ENCODE measurements around the gene PPP6R2.

PPP6R2 gene

DNA sequence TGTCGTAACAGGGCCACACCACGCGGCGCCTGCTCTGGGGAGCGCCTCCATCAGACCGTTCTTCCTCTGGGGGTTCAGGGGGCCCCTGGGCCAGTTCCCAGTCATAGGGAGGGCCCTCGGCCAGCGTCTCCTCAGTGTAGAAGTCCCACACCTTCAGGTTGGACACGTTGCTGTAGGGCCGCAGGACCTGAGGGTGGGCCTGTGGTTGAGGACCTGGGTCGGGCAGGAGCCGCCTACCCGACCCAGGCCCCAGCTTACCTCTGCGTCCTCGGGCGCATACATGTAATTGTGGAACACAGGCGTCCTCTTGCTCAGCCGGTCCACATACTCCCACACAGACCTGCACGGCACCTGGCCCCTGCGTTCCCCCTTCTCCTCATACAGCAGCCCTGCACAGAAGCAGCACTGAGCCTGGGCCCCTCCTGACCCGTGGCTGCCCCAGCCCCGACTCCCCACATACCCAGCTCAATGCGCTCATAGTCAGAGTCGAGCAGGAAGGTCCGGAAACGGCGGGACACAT lies 111.5 kb downstream of the PPP6R2 start:
- DNase-seq, result no peak

GRCh38 chr22:50455201-50455600 lies 112.1 kb downstream of the PPP6R2 start:
- DNase-seq, result no peak

DNA sequence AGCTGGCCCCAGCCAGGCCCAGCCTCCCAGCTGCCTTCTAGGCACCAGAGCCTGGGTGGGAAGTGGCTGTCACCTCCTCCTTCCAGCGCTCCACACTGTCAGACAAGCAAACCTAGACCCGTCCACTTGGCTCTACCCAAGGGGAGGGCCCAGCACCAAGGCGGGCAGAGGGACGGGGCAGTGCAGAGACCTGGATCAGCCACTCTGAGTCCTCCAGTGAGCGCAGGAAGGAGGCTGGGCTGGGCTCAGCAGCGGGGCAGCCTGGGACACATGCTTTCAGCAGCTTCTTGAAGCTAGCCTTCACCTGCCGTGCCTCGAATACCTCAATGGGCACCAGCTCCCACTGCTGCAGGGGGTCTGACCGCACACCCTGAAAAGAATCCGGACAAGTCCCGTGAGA lies 112.9 kb downstream of the PPP6R2 start:
- DNase-seq, result no peak

GRCh38 chr22:50456466-50457234 lies 113.5 kb downstream of the PPP6R2 start:
- DNase-seq, result no peak

DNA sequence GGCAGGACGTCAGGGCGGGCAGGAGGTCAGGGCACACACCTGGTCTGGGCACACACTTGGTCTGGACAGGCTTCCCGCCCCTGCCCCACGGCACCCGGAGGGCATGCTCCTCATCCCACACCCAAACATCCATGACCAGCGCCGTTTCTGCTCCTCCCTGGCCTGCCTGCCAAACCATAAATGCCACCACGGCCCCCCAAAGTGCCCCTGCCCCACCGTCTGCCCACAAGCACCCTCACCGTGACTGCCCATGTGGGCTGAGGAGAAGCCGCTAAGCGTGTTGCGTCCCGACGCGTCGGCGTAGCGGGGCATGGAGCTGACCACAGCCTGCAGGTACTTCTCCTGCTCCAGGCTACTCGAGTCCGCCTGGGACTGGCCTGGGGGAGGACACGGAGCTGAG lies 115.9 kb downstream of the PPP6R2 start:
- no peak for DNase-seq

DNA sequence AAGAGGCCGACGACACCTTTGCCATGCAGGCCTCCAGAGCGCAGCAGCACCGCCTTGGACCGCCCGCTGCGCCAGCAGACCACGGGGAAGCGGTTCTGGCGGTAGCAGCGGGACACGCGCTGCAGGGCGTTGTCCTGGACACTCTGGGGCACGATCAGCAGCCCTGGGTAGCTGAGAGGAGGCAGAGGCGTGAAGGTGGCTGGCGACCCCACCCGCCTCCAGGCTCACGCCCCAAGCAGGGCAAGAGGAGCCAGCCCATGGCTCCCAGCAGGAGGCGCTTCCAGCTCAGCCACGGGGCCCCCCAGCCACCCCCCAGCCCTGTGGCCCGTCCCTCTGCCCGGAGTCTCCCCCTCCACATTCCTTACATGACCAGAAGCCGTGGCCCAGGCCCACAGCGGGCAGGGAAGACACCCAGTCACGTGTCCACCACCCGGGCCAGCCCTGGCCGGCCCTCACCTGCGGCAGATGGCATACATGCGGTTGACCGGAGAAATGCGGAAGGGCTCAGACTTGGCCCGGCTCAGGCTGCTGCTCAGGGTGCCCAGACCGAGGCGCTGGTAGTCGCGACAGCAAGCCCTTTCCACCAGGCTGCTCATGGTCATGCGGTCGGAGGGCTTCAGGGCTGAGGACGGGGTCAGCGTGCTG lies 116.5 kb downstream of the PPP6R2 start:
- DNase-seq, result peak in 1 of 2 experiments; percentile 76

DNA sequence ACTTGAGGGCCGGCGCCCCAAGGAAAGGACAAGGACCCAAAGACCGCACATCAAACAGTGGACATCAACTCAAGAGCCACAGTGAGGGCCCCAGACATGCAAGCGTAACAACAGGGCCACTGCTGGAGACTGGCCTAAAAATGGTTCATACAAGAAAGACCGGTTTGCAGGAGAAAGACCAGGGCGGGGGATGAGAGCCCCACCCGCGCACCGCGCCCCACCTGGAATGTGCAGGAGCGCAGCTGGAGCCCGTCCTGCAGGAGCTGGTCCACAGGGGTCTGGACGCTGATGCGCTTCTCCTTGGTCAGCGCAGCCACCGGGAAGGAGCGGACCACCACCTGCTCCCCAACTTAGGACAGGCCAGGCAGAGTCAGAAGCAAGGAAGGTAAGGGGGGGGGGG lies 117.8 kb downstream of the PPP6R2 start:
- DNase-seq, result no peak

DNA sequence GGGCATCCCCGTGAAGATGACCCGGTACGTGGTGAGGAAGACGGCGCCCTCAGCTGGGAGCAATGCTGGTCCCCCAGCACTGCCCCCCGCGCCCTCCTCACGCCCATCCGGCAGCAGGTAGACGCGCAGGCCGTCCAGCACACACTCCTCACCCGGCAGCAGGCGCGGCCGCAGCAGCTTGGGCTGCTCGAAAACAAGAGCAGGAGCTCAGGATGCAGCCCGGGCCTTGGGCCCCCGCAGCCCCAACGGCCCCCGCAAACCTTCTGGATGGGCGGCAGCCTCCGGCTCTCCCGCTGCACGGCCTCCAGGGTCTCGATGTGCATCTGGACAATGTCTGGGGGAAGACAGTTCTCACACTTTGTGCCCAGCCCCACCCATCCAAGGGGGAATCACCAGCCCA lies 118.4 kb downstream of the PPP6R2 start:
- no peak for DNase-seq

DNA sequence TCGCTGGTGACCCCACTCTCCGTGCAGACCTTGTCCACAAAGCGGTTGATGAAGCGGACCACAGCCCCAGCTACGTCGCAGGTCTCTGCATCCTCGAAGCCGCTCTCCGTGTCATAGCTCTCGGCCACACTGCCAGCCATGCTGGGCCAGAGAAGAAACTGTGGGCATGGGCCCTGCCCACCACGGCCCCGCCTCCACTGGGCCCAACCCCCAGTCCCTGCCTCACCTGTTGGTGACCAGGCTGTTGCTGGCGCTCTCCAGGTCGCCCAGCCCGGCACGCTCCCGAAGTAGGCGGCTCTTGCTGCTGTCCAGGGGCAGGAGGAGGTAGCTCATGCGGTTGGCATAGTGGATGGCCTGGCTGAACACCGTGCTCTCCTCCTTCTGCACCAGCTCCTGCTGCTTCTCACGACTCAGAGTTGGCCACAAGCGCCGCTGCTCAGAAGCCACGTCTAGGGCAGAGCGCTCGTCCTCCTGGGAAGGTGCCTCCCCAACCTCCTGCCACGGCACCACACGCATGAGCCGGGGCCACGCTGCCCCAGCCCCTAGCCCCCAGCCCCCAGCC lies 118.9 kb downstream of the PPP6R2 start:
- no peak for DNase-seq

DNA sequence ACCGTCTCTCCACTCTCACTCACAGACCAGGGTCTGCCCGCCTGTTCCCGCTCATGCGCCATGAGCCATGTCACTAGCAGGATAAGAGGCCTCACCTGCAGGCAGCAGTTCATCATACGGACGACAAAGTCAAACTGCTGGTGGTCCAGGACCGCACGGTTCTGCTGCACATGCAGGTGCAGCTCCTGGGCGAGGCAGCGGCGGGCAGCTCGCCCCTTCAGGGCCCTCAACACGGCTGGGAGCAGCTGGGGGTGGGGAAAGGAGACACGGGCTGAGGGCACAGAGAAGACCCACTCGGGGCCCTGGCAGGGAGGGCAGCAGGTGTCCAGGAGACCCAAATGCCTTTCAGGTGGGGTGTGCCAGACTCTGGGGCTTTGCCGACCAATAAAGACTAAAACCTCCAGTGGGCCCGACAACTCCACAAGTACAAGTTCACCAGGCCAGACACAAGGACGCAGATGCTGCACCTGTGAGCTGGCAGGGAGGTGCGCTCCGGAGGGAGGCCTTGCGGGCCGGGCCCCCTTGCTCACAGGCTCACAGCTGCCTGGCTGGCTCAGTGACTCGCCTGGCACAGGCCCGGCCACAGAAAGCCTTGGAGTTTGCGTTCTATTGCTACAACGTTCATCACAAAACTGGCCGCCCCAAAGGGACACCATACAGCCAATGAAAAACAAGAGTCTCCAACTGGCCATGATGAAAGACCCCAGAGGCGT lies 120.2 kb downstream of the PPP6R2 start:
- DNase-seq, result no peak

GRCh38 chr22:50464451-50464850 lies 121.3 kb downstream of the PPP6R2 start:
- DNase-seq, result no peak

GRCh38 chr22:50465066-50465930 lies 122.2 kb downstream of the PPP6R2 start:
- no peak for DNase-seq

DNA sequence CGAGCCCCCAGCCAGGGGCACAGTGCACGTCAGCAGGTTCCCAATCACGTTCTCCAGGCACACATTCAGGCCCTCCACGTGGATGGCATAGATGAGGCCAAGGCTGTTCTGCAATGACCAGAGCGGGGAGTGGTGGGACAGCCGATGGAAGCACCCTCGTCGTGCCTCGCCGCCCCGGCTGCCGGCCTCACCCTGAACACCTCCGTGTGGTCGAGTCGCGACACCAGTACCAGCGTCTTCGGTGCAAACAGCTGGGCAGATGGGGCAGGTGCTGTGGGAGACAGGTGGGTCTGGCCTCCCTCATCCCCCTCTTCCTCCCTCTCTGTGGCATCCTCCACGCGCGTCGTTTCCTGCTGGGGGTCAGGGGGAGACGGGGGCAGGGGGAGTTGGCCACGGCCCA lies 124.2 kb downstream of the PPP6R2 start:
- no peak for DNase-seq

DNA sequence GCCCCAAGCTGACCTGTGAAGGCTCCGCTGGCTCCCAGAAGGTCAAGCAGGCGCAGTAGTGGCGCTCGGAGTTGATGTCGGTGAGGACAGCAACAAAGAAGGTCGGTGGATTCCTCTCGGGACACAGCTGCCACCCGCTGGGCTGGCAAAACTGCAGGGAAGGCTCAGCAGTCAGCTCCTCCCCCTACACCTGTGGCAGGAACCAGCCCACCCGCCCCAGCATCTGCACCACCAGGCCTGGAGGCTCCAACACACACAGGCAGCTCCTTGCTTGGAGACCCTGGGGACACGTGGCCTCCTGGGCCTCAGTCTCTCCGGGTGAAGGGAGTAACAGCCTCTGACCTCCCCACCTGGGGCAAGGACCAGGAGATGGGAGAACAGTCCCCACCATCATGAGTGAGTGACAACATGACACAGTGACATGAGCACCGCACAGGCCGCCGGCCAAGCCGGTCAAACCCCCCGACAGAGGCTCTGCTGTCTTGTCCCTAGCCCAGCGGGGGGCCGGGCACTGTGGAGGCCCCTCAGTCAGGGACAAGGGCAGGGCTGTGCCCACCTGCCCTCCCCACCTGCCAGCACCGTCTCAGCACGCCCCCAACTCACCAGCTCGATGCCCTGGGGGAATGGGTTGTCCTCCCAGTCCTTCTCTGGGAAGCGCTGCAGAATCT lies 124.8 kb downstream of the PPP6R2 start:
- DNase-seq, result no peak

GRCh38 chr22:50468626-50469025 lies 125.5 kb downstream of the PPP6R2 start:
- no peak for DNase-seq

- no peak for DNase-seq
These were observed 126.5 kb downstream of the PPP6R2 start for GRCh38 chr22:50469377-50470305.

DNA sequence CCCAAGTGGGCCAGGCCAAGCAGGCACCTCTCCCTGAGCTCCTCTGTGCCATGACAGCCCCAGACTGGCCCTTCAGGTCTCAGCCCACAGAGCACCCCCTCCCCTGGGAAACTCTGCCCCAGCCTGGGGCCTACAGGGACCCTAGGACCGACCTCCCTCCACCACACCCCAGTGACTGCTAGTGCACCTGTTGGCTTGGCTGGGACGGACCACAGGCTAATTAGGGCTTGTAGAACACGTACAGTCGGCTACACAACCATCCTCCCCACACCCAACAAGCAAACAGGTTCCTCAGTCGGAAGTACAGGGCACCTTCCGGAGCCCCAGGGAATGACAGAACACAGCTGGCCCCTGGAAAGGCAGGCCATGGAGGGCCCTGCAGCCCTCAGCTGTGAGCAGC lies 127.4 kb downstream of the PPP6R2 start:
- DNase-seq, result no peak

DNA sequence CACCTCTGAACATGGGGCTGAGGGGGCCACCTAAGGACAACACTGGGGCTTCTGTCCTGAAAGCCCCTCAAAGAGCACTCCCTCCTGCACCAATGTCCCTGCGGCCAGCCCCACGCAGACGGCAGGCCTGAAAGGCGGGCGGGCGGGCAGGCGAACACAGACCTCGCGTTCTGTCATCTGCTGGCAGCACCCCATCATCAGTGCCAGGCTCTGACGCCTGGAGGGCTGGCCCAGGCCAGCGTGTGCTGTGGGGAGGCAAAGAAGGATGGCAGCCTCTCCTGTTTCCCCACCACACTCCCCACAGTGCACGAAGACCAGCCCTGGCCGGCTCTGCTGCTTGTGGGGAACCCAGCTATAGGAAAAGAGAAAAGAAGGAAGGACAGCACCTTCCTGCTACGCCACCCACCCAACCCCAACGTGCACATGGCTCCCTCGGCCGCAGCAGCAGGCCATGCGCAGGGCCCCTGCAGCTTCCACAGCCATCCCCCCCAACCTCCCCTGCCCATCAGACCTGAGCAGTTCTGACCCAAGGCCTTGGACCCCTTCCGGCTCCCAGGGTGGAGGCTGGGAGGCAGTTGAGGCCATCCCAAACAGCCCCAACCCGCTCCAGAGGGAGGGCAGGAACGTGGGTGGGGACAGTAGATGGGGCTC lies 128.2 kb downstream of the PPP6R2 start:
- peak in 1 of 2 experiments; percentile 35 for DNase-seq

GRCh38 chr22:50471962-50472361 lies 128.8 kb downstream of the PPP6R2 start:
- DNase-seq, result no peak

- DNase-seq, result no peak
These were observed 130.0 kb downstream of the PPP6R2 start for GRCh38 chr22:50473088-50473487.

Data from cerebellar nuclear complex (tissue), 1 donor.